Mesenchymal stem cell (in vitro differentiated cells and primary cell): Measurements from ENCODE around the gene SLC35G3.
"Not testable (repeated sequence)": the region's sequence is repeated elsewhere in the genome, so short reads cannot be mapped to it uniquely, and the experiment has no call there.

Experiments
- DNase-seq: peaks from one replicate; pipeline ENCODE4 v3.0.0-alpha.2; 2013
- H2AFZ ChIP-seq: one replicate; pipeline ENCODE4 v1.6.1; 2013; ENCODE audit warnings: low read depth, mild to moderate bottlenecking, control low read depth, inconsistent platforms, low read length, moderate library complexity
- H2AK5ac ChIP-seq: 2 replicates; pipeline ENCODE4 v1.6.1; 2013; ENCODE audit warnings: low read length, moderate library complexity, mild to moderate bottlenecking, inconsistent platforms; ENCODE audit not compliant: severe bottlenecking
- H2BK120ac ChIP-seq: one replicate; pipeline ENCODE4 v1.6.1; 2013; ENCODE audit warnings: low read depth, mild to moderate bottlenecking, inconsistent platforms, low read length, moderate library complexity
- H2BK12ac ChIP-seq, 2 experiments: one replicate each; pipeline ENCODE4 v1.6.1; 2013; ENCODE audit warnings: inconsistent platforms in 2 of 2, low read length in 2 of 2, mild to moderate bottlenecking in 2 of 2, moderate library complexity in 2 of 2, control low read depth in 1 of 2
- H2BK15ac ChIP-seq: one replicate; pipeline ENCODE4 v1.6.1; 2013; ENCODE audit warnings: mild to moderate bottlenecking, low read depth, inconsistent platforms; ENCODE audit not compliant: poor library complexity, severe bottlenecking
- H2BK5ac ChIP-seq: 2 replicates; pipeline ENCODE4 v1.6.1; 2013; ENCODE audit warnings: low read depth, mild to moderate bottlenecking, low read length, control low read depth, inconsistent platforms; ENCODE audit not compliant: poor library complexity, severe bottlenecking
- H3K14ac ChIP-seq, 2 experiments: one replicate each; pipeline ENCODE4 v1.6.1; 2013; ENCODE audit warnings: inconsistent platforms in 2 of 2, low read length in 2 of 2, control low read depth in 1 of 2, mild to moderate bottlenecking in 1 of 2, moderate library complexity in 1 of 2
- H3K18ac ChIP-seq, 2 experiments: one replicate each; pipeline ENCODE4 v1.6.1; 2013; ENCODE audit warnings: inconsistent platforms in 2 of 2, low read length in 2 of 2, control low read depth in 1 of 2, low read depth in 1 of 2, mild to moderate bottlenecking in 1 of 2
- H3K23ac ChIP-seq, 2 experiments: one replicate each; pipeline ENCODE4 v1.6.1; 2013; ENCODE audit warnings: inconsistent platforms in 2 of 2, low read length in 2 of 2, mild to moderate bottlenecking in 2 of 2, moderate library complexity in 2 of 2, control low read depth in 1 of 2
- H3K27ac ChIP-seq: 2 replicates; pipeline ENCODE4 v1.5.1; 2013; ENCODE audit warnings: mild to moderate bottlenecking, moderate library complexity, low read length, control low read depth, inconsistent platforms; ENCODE audit not compliant: poor library complexity, severe bottlenecking
- H3K27me3 ChIP-seq, 2 experiments: 2 replicates each; pipeline versions ENCODE4 v1.6.1 to v1.7.0; 2013; ENCODE audit warnings: low read length in 2 of 2, mild to moderate bottlenecking in 2 of 2, moderate library complexity in 2 of 2, control low read depth in 1 of 2, inconsistent platforms in 1 of 2; ENCODE audit not compliant: control insufficient read depth in 1 of 2, insufficient read depth in 1 of 2
- H3K36me3 ChIP-seq, 2 experiments: 2 replicates each; pipeline versions ENCODE4 v1.6.1 to v1.7.0; 2013; ENCODE audit warnings: low read length in 2 of 2, control low read depth in 1 of 2, inconsistent platforms in 1 of 2, low read depth in 1 of 2, mild to moderate bottlenecking in 1 of 2; ENCODE audit not compliant: insufficient read depth in 2 of 2, control insufficient read depth in 1 of 2
- H3K4ac ChIP-seq, 2 experiments: one replicate each; pipeline ENCODE4 v1.6.1; 2013; ENCODE audit warnings: inconsistent platforms in 2 of 2, low read length in 2 of 2, mild to moderate bottlenecking in 2 of 2, moderate library complexity in 2 of 2, control low read depth in 1 of 2, low read depth in 1 of 2
- H3K4me1 ChIP-seq: 2 replicates; pipeline ENCODE4 v1.6.1; 2013; ENCODE audit warnings: low read depth, low read length, control low read depth; ENCODE audit not compliant: control insufficient read depth, insufficient read depth
- H3K4me2 ChIP-seq: 2 replicates; pipeline ENCODE4 v1.6.1; 2013; ENCODE audit warnings: low read length, mild to moderate bottlenecking, inconsistent platforms; ENCODE audit not compliant: poor library complexity, severe bottlenecking
- H3K4me3 ChIP-seq, 2 experiments: 2 replicates each; pipeline versions ENCODE4 v1.5.1 to v1.7.0; 2013; ENCODE audit warnings: low read length in 2 of 2, mild to moderate bottlenecking in 2 of 2, control low read depth in 1 of 2, low read depth in 1 of 2; ENCODE audit not compliant: insufficient read depth in 1 of 2
- H3K79me1 ChIP-seq: replicated peaks from 2 replicates; pipeline ENCODE4 v1.6.1; 2013; ENCODE audit warnings: mild to moderate bottlenecking, control low read depth, low read length, inconsistent platforms; ENCODE audit not compliant: poor library complexity, severe bottlenecking
- H3K9ac ChIP-seq: 2 replicates; pipeline ENCODE4 v1.7.0; 2013; ENCODE audit warnings: mild to moderate bottlenecking, low read length, moderate library complexity
- H3K9me3 ChIP-seq: 2 replicates; pipeline ENCODE4 v1.7.0; 2013; ENCODE audit warnings: mild to moderate bottlenecking, low read length; ENCODE audit not compliant: control insufficient read depth
- H4K8ac ChIP-seq: one replicate; pipeline ENCODE4 v1.6.1; 2013; ENCODE audit warnings: inconsistent platforms, mild to moderate bottlenecking, low read length, moderate library complexity
- H4K91ac ChIP-seq: one replicate; pipeline ENCODE4 v1.6.1; 2013; ENCODE audit warnings: mild to moderate bottlenecking, low read length, inconsistent platforms
- whole genome bisulfite sequencing: methylation state at CpG from one replicate; pipeline ENCODE4 v1.1.7; 2013; ENCODE audit warnings: mixed read lengths; 5-methylcytosine and 5-hydroxymethylcytosine counted together

The SLC35G3 gene

DNA sequence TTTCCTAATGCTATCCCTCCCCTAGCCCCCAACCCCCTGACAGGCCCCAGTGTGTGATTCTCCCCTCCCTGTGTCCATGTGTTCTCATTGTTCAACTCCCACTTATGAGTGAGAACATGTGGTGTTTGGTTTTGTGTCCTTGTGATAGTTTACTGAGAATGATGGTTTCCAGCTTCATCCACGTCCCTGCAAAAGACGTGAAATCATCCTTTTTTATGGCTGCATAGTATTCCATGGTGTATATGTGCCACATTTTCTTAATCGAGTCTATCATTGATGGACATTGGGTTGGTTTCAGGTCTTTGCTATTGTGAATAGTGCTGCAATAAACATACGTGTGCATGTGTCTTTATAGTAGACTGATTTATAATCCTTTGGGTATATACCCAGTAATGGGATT, 40.1 kb upstream of the SLC35G3 start:
- not testable (repeated sequence) for H3K79me1 ChIP-seq, H3K4me2 ChIP-seq, H3K14ac ChIP-seq, H4K91ac ChIP-seq, DNase-seq, H2BK12ac ChIP-seq, H2BK120ac ChIP-seq, H3K4me1 ChIP-seq, H2BK5ac ChIP-seq, H2BK15ac ChIP-seq, H3K27me3 ChIP-seq, H3K4me3 ChIP-seq, H3K23ac ChIP-seq, H2AK5ac ChIP-seq, H3K9ac ChIP-seq, H3K4ac ChIP-seq, H3K18ac ChIP-seq, H4K8ac ChIP-seq, H2AFZ ChIP-seq, H3K36me3 ChIP-seq, H3K27ac ChIP-seq, H3K9me3 ChIP-seq
- 87% methylated on average over 4 of the region's 4 CpGs for WGBS

DNA sequence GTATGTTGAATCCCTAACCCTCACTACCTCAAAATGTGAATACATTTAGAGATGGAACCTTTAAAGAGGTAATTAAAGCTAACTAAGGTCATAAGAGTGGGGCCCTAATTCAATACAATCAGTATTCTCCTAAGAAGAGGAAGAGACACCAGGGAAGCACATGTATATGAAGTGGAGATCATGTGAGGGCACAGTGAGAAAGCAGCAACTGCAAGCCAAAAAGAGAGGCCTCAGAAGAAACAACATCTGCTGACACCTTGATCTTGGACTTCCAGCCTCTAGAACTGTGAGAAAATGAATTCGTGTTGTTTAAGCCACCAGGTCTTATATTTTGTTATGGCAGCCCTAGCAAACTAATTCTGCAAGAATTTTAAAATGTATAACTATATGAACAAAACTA, 35.4 kb upstream of the SLC35G3 start:
- Histone ChIP-seq H2BK15ac (no peak overlapping the region), H3K23ac (no peak overlapping the region), H3K9ac (no peak overlapping the region), H3K4me2 (no peak overlapping the region), H4K8ac (no peak overlapping the region), H2AK5ac (no peak overlapping the region), H4K91ac (no peak overlapping the region), H3K79me1 (no peaks in the 10 kb centered on the region), H2AFZ (no peak overlapping the region), H3K27me3 (no peaks in the 10 kb centered on the region), H3K9me3 (no peaks in the 10 kb centered on the region), H3K18ac (no peak overlapping the region), H3K4me3 (no peak overlapping the region), H3K4me1 (no peaks in the 10 kb centered on the region), H3K36me3 (no peaks in the 10 kb centered on the region), H2BK5ac (no peak overlapping the region), H3K27ac (no peak overlapping the region), H2BK120ac (no peak overlapping the region), H3K4ac (no peak overlapping the region), H3K14ac (no peak overlapping the region), H2BK12ac (no peak overlapping the region)
- WGBS: no CpG with 5 or more reads among the region's 1 CpG
- DNase-seq: no peak

DNA sequence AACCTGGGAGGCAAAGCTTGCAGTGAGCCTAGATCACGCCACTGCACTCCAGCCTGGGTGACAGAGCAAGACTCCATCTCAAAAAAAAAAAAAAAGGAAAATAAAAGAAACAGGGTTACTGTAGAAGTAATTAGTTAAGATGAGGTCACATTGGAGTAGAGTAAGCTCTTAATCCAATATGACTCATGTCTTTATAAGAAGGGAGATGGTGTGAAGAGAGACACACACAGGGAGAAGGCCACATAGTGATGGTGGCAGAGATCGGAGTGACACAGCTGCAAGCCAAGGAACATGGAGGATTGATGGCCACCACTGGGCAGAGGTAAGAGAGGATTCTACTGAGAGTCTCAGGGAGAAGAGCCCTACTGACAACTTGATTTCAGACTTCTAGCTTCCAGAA, 33.4 kb upstream of the SLC35G3 start:
- Histone ChIP-seq H3K4me2 (no peak overlapping the region), H3K4me1 (no peaks in the 10 kb centered on the region)

DNA sequence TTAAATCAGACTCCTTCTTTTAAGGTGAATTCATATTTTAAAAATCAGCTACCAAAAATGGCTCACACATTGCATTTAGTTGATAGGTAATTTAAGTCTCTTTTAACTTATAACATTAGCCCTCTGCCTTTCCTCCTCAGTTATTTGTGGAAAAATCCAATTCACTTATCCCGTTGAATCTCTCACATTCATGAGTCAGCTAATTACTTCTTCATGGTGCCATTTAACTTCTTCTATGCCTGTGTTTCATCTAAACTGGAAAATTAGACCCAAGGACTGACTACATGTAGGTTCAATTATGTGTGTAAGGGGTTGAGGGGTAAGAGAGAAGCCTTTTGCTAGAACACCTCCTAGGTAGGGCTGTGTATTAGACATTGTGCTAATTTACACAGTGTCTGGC, 30.2 kb upstream of the SLC35G3 start:
- H3K4me2 ChIP-seq: no peak overlapping the region
- H2AFZ ChIP-seq: no peak overlapping the region
- no peak overlapping the region for H2BK15ac ChIP-seq
- no peak overlapping the region for H2BK12ac ChIP-seq
- no peaks in the 10 kb centered on the region for H3K79me1 ChIP-seq
- H2AK5ac ChIP-seq: no peak overlapping the region
- H2BK5ac ChIP-seq: no peak overlapping the region
- H3K9me3 ChIP-seq: no peaks in the 10 kb centered on the region
- no peak overlapping the region for H3K9ac ChIP-seq
- WGBS: 63% methylated on average over 1 of the region's 1 CpG
- H3K23ac ChIP-seq: no peak overlapping the region
- H3K27ac ChIP-seq: no peak overlapping the region
- H3K14ac ChIP-seq: no peak overlapping the region
- DNase-seq: no peak
- H3K4me1 ChIP-seq: no peaks in the 10 kb centered on the region
- H3K18ac ChIP-seq: no peak overlapping the region
- H4K91ac ChIP-seq: no peak overlapping the region
- H2BK120ac ChIP-seq: no peak overlapping the region
- no peak overlapping the region for H4K8ac ChIP-seq
- no peaks in the 10 kb centered on the region for H3K27me3 ChIP-seq
- H3K36me3 ChIP-seq: no peaks in the 10 kb centered on the region
- H3K4me3 ChIP-seq: no peak overlapping the region
- no peak overlapping the region for H3K4ac ChIP-seq

More for the DNA sequence above, 33.4 kb upstream of the SLC35G3 start:
- H2BK15ac ChIP-seq: no peak overlapping the region
- H3K36me3 ChIP-seq: no peaks in the 10 kb centered on the region
- H3K18ac ChIP-seq: no peak overlapping the region
- H2BK12ac ChIP-seq: no peak overlapping the region
- H3K9ac ChIP-seq: no peak overlapping the region
- H4K8ac ChIP-seq: no peak overlapping the region
- WGBS: 90% methylated on average over 1 of the region's 2 CpGs
- H2AK5ac ChIP-seq: no peak overlapping the region
- H3K27me3 ChIP-seq: no peaks in the 10 kb centered on the region
- H3K14ac ChIP-seq: no peak overlapping the region
- no peak overlapping the region for H2AFZ ChIP-seq
- H2BK120ac ChIP-seq: no peak overlapping the region
- no peak overlapping the region for H3K23ac ChIP-seq
- H3K27ac ChIP-seq: no peak overlapping the region
- no peak overlapping the region for H3K4me3 ChIP-seq
- H3K79me1 ChIP-seq: no peaks in the 10 kb centered on the region
- no peak for DNase-seq
- no peak overlapping the region for H4K91ac ChIP-seq
- no peak overlapping the region for H3K4ac ChIP-seq
- no peak overlapping the region for H2BK5ac ChIP-seq
- no peaks in the 10 kb centered on the region for H3K9me3 ChIP-seq
